Suprapubic skin (tissue), 4 donors: Measurements from ENCODE around the gene EHD3. TPM values are rescaled to one million over a fixed set of nuclear protein-coding genes. Genes with fewer than 3 reads are reported as not detected.

Source experiments
- DNase-seq, 2 donors: peaks; one replicate each; pipeline ENCODE4 v3.0.0-alpha.2; 2019; ENCODE audit warnings: low spot score in 2 of 2
- H3K27ac ChIP-seq: fragments of 200-600 bp; sonication (generic); one replicate; pipeline ENCODE4 v1.5.1; 2019
- H3K27me3 ChIP-seq: fragments of 200-600 bp; sonication (generic); one replicate; pipeline ENCODE4 v1.5.1; 2019
- H3K36me3 ChIP-seq: fragments of 200-600 bp; sonication (generic); one replicate; pipeline ENCODE4 v1.5.1; 2019
- H3K4me1 ChIP-seq: fragments of 200-600 bp; sonication (generic); one replicate; pipeline ENCODE4 v1.5.1; 2019
- H3K4me3 ChIP-seq: fragments of 200-600 bp; sonication (generic); one replicate; pipeline ENCODE4 v1.5.1; 2019; ENCODE audit warnings: mild to moderate bottlenecking
- H3K9me3 ChIP-seq: fragments of 200-600 bp; sonication (generic); one replicate; pipeline ENCODE4 v1.5.1; 2019
- CTCF ChIP-seq, 2 donors: fragments of 200-600 bp in 1 of 2; fragments of 450-650 bp in 1 of 2; sonication (generic) in 1 of 2; IDR thresholded peaks; one replicate each; pipeline ENCODE4 v1.5.1; 2016 to 2019; ENCODE audit warnings: antibody characterized with exemption in 2 of 2, mild to moderate bottlenecking in 1 of 2, moderate library complexity in 1 of 2
- EP300 ChIP-seq: sonication (generic); formaldehyde crosslinking; IDR thresholded peaks from one replicate; pipeline ENCODE4 v1.6.1; 2017; ENCODE audit warnings: antibody characterized with exemption
- POLR2A ChIP-seq, 2 donors: fragments of 450-650 bp; IDR thresholded peaks; one replicate each; pipeline ENCODE4 v1.6.1; 2017; ENCODE audit warnings: antibody characterized with exemption in 2 of 2, mild to moderate bottlenecking in 2 of 2, moderate library complexity in 2 of 2
- POLR2AphosphoS5 ChIP-seq, 3 donors: sonication (generic); formaldehyde crosslinking; IDR thresholded peaks; one replicate each; pipeline ENCODE4 v1.6.1; 2017; ENCODE audit warnings: antibody characterized with exemption in 3 of 3
- WGBS: methylation state at CpG from one replicate; pipeline ENCODE4 v1.1.5; 2018; 5-methylcytosine and 5-hydroxymethylcytosine counted together
- total RNA-seq, 4 donors: library from RNA; depleted of rRNA; stranded (reverse); fragments of >200 nt; gene quantifications; one replicate each; pipeline ENCODE4 v1.1.0, GENCODE V29; 2016

Gene EHD3
- total RNA-seq, 4 donors from 2014 or later: 3.9 to 7.0 (median 5.2) TPM

- Histone ChIP-seq H3K27ac (no peak overlapping the region), H3K9me3 (no peaks in the 10 kb centered on the region), H3K4me3 (no peak overlapping the region), H3K27me3 (no peaks in the 10 kb centered on the region), H3K4me1 (peaks cover 7% of the 10 kb centered on the region), H3K36me3 (no peaks in the 10 kb centered on the region)
- no peak for DNase-seq
- WGBS: 95% methylated on average over 7 of the region's 7 CpGs
- no peak for TF ChIP-seq CTCF (IDR thresholded peaks at IDR 0.05)
- TF ChIP-seq POLR2AphosphoS5 (IDR thresholded peaks at IDR 0.05): no peak
- no peak for TF ChIP-seq POLR2A (IDR thresholded peaks at IDR 0.05)
- TF ChIP-seq EP300: no peak
Measured at GRCh38 chr2:31223749-31224148, 10.2 kb upstream of the EHD3 start.

- H3K27ac ChIP-seq: no peak overlapping the region
- H3K36me3 ChIP-seq: no peaks in the 10 kb centered on the region
- no peak for DNase-seq
- no peaks in the 10 kb centered on the region for H3K9me3 ChIP-seq
- no peak for TF ChIP-seq POLR2AphosphoS5 (IDR thresholded peaks at IDR 0.05)
- H3K27me3 ChIP-seq: no peaks in the 10 kb centered on the region
- no peak overlapping the region for H3K4me3 ChIP-seq
- peaks cover 7% of the 10 kb centered on the region for H3K4me1 ChIP-seq
- 27% methylated on average over 2 of the region's 2 CpGs for WGBS
Measured at GRCh38 chr2:31226266-31226665, 7.7 kb upstream of the EHD3 start.

- peak overlapping the region; percentile 60 for H3K27ac ChIP-seq
Measured at GRCh38 chr2:31227110-31227509, 6.8 kb upstream of the EHD3 start.

GRCh38 chr2:31227711-31228125 is 6.2 kb upstream of the EHD3 start:
- 70% methylated on average over 9 of the region's 10 CpGs for WGBS
- no peaks in the 10 kb centered on the region for H3K9me3 ChIP-seq

More at GRCh38 chr2:31227110-31227509, 6.8 kb upstream of the EHD3 start:
- Histone ChIP-seq H3K4me3 (no peak overlapping the region), H3K9me3 (no peaks in the 10 kb centered on the region), H3K27me3 (no peaks in the 10 kb centered on the region), H3K36me3 (no peaks in the 10 kb centered on the region), H3K4me1 (peaks cover 7% of the 10 kb centered on the region)
- TF ChIP-seq POLR2A (IDR thresholded peaks at IDR 0.05) (no peak), POLR2AphosphoS5 (IDR thresholded peaks at IDR 0.05) (no peak), CTCF (IDR thresholded peaks at IDR 0.05) (no peak), EP300 (no peak)
- WGBS: 42% methylated on average over 6 of the region's 6 CpGs
- DNase-seq: no peak

GRCh38 chr2:31228717-31229116 is 5.2 kb upstream of the EHD3 start:
- no peaks in the 10 kb centered on the region for H3K9me3 ChIP-seq
- H3K36me3 ChIP-seq: no peaks in the 10 kb centered on the region
- no peak for DNase-seq
- H3K27ac ChIP-seq: no peak overlapping the region
- no peak overlapping the region for H3K4me3 ChIP-seq
- H3K27me3 ChIP-seq: no peaks in the 10 kb centered on the region
- WGBS: 78% methylated on average over 3 of the region's 3 CpGs
- TF ChIP-seq EP300 (no peak), POLR2AphosphoS5 (IDR thresholded peaks at IDR 0.05) (no peak), POLR2A (IDR thresholded peaks at IDR 0.05) (no peak), CTCF (IDR thresholded peaks at IDR 0.05) (no peak)
- H3K4me1 ChIP-seq: peaks cover 19% of the 10 kb centered on the region

More at GRCh38 chr2:31227711-31228125, 6.2 kb upstream of the EHD3 start:
- TF ChIP-seq EP300: no peak
- TF ChIP-seq POLR2A (IDR thresholded peaks at IDR 0.05): no peak
- TF ChIP-seq CTCF (IDR thresholded peaks at IDR 0.05): no peak
- no peak for TF ChIP-seq POLR2AphosphoS5 (IDR thresholded peaks at IDR 0.05)
- Histone ChIP-seq H3K27ac (peak overlapping the region; percentile 60), H3K27me3 (no peaks in the 10 kb centered on the region), H3K4me3 (no peak overlapping the region), H3K36me3 (no peaks in the 10 kb centered on the region), H3K4me1 (peaks cover 9% of the 10 kb centered on the region)
- DNase-seq: no peak

- DNase-seq: no peak
- 72% methylated on average over 3 of the region's 3 CpGs for WGBS
- H3K4me1 ChIP-seq: peaks cover 36% of the 10 kb centered on the region
- TF ChIP-seq CTCF (IDR thresholded peaks at IDR 0.05) (no peak), POLR2A (IDR thresholded peaks at IDR 0.05) (no peak), EP300 (no peak), POLR2AphosphoS5 (IDR thresholded peaks at IDR 0.05) (no peak)
- H3K27ac ChIP-seq: no peak overlapping the region
- no peak overlapping the region for H3K4me3 ChIP-seq
- H3K9me3 ChIP-seq: no peaks in the 10 kb centered on the region
- no peaks in the 10 kb centered on the region for H3K27me3 ChIP-seq
- no peaks in the 10 kb centered on the region for H3K36me3 ChIP-seq
Measured at GRCh38 chr2:31230751-31231150, 3.2 kb upstream of the EHD3 start.
